IMR-90 (cell line): ENCODE measurements around the gene PLEKHO2. TPM values are rescaled to one million over a fixed set of nuclear protein-coding genes. Genes with fewer than 3 reads are reported as not detected.

Source experiments
- ATAC-seq: fragments of 200-7000 bp; cut with Tn5 transposase; 2 replicates; pipeline ENCODE4 v1.9.1; 2020; ENCODE audit warnings: low read depth, mild to moderate bottlenecking, moderate library complexity
- BruUV-seq: library from RNA; stranded (reverse); fragments of 400-500 nt; replicated peaks from 2 replicates; lab custom pipeline; 2021; lab: Mats Ljungman, UMichigan
- CTCF ChIA-PET: fragments of 300-600 bp; formaldehyde crosslinking; extraction: SDS; loops from one replicate; lab custom pipeline; 2021; ENCODE audit warnings: antibody characterized with exemption; lab: Yijun Ruan, JAX
- POLR2A ChIA-PET: fragments of 300-600 bp; sonication (Branson Sonifier 250); formaldehyde crosslinking; loops from one replicate; lab custom pipeline; 2022; ENCODE audit warnings: antibody characterized with exemption; ENCODE audit not compliant: unreplicated experiment; lab: Charles Lee
- DNase-seq: peaks from one replicate; pipeline ENCODE4 v3.0.0; 2013
- H2AFZ ChIP-seq: replicated peaks from 2 replicates; pipeline ENCODE3; 2013; ENCODE audit warnings: low read length, mild to moderate bottlenecking; ENCODE audit not compliant: poor library complexity
- H2AK5ac ChIP-seq: 2 replicates; pipeline ENCODE4 v1.6.1; 2013; ENCODE audit warnings: low read depth, low read length, inconsistent platforms
- H2AK9ac ChIP-seq: replicated peaks from 2 replicates; pipeline ENCODE3; 2013; ENCODE audit warnings: mild to moderate bottlenecking, low read depth, low read length, moderate library complexity; ENCODE audit not compliant: poor library complexity
- H2BK120ac ChIP-seq: 2 replicates; pipeline ENCODE4 v1.6.1; 2013; ENCODE audit warnings: low read depth, low read length, inconsistent platforms
- H2BK15ac ChIP-seq: 3 replicates; pipeline ENCODE4 v1.6.1; 2013; ENCODE audit warnings: low read depth, low read length, inconsistent platforms
- H2BK20ac ChIP-seq: 2 replicates; pipeline ENCODE4 v1.6.1; 2013; ENCODE audit warnings: low read depth, mild to moderate bottlenecking, inconsistent platforms, low read length, moderate library complexity
- H2BK5ac ChIP-seq: 2 replicates; pipeline ENCODE4 v1.6.1; 2013; ENCODE audit warnings: mild to moderate bottlenecking, low read depth, low read length, inconsistent platforms; ENCODE audit not compliant: poor library complexity, severe bottlenecking
- H3K14ac ChIP-seq: replicated peaks from 2 replicates; pipeline ENCODE4 v1.6.1; 2013; ENCODE audit warnings: low read depth, low read length, inconsistent platforms
- H3K18ac ChIP-seq: 2 replicates; pipeline ENCODE4 v1.6.1; 2013; ENCODE audit warnings: low read depth, low read length, control low read depth
- H3K23ac ChIP-seq: 2 replicates; pipeline ENCODE4 v1.6.1; 2013; ENCODE audit warnings: low read depth, low read length, inconsistent platforms
- H3K27ac ChIP-seq: 2 replicates; pipeline ENCODE4 v1.5.1; 2013; ENCODE audit warnings: mild to moderate bottlenecking, control low read depth, low read length; ENCODE audit not compliant: insufficient read depth
- H3K27me3 ChIP-seq: 2 replicates; pipeline ENCODE4 v1.6.1; 2013; ENCODE audit warnings: low read length; ENCODE audit not compliant: control insufficient read depth, insufficient read depth
- H3K36me3 ChIP-seq: 2 replicates; pipeline ENCODE4 v1.6.1; 2013; ENCODE audit warnings: low read length, mixed read lengths; ENCODE audit not compliant: control insufficient read depth, insufficient read depth
- H3K4ac ChIP-seq: 2 replicates; pipeline ENCODE4 v1.6.1; 2013; ENCODE audit warnings: low read depth, low read length, inconsistent platforms
- H3K4me1 ChIP-seq: 2 replicates; pipeline ENCODE4 v1.6.1; 2013; ENCODE audit warnings: low read length, mixed read lengths; ENCODE audit not compliant: control insufficient read depth, insufficient read depth
- H3K4me2 ChIP-seq: 2 replicates; pipeline ENCODE4 v1.6.1; 2013; ENCODE audit warnings: low read depth, mild to moderate bottlenecking, control low read depth, low read length, moderate library complexity
- H3K4me3 ChIP-seq: 2 replicates; pipeline ENCODE4 v1.5.1; 2013; ENCODE audit warnings: low read depth, mild to moderate bottlenecking, control low read depth, low read length, moderate library complexity; ENCODE audit not compliant: insufficient read depth
- H3K56ac ChIP-seq: 2 replicates; pipeline ENCODE4 v1.6.1; 2013; ENCODE audit warnings: low read length, inconsistent platforms; ENCODE audit not compliant: insufficient read depth; ENCODE audit errors: extremely low read depth
- H3K79me1 ChIP-seq, 2 experiments: 2 replicates each; pipeline ENCODE4 v1.6.1; 2013; ENCODE audit warnings: low read length in 2 of 2, inconsistent platforms in 1 of 2, low read depth in 1 of 2
- H3K9ac ChIP-seq: 2 replicates; pipeline ENCODE4 v1.6.1; 2013; ENCODE audit warnings: low read depth, low read length, control low read depth
- H3K9me1 ChIP-seq: 2 replicates; pipeline ENCODE4 v1.6.1; 2013; ENCODE audit warnings: low read length, inconsistent platforms; ENCODE audit not compliant: insufficient read depth
- H3K9me3 ChIP-seq: 2 replicates; pipeline ENCODE4 v1.6.1; 2013; ENCODE audit warnings: low read length; ENCODE audit not compliant: control insufficient read depth, insufficient read depth
- H4K20me1 ChIP-seq: 2 replicates; pipeline ENCODE4 v1.6.1; 2013; ENCODE audit warnings: low read length, inconsistent platforms; ENCODE audit not compliant: insufficient read depth
- H4K5ac ChIP-seq: 2 replicates; pipeline ENCODE4 v1.6.1; 2013; ENCODE audit warnings: mild to moderate bottlenecking, low read depth, low read length, control low read depth
- H4K8ac ChIP-seq, 2 experiments: 2 replicates each; pipeline ENCODE4 v1.6.1; 2013; ENCODE audit warnings: low read depth in 2 of 2, low read length in 2 of 2, control low read depth in 1 of 2, inconsistent platforms in 1 of 2
- H4K91ac ChIP-seq: 2 replicates; pipeline ENCODE4 v1.6.1; 2013; ENCODE audit warnings: low read depth, low read length, inconsistent platforms; ENCODE audit not compliant: insufficient read depth
- CEBPB ChIP-seq: IDR thresholded peaks from 2 replicates; pipeline ENCODE4 v1.6.1; 2012; ENCODE audit warnings: low read depth, low read length, improper control_type of control experiment
- CHD1 ChIP-seq: IDR thresholded peaks from 2 replicates; pipeline ENCODE4 v1.6.1; 2012; ENCODE audit warnings: low read depth, low read length, improper control_type of control experiment
- MAFK ChIP-seq: IDR thresholded peaks from 2 replicates; pipeline ENCODE4 v1.6.1; 2012; ENCODE audit warnings: low read depth, low read length, improper control_type of control experiment
- NFE2L2 ChIP-seq: fragments of 150-350 bp; IDR thresholded peaks from 2 replicates; pipeline ENCODE4 v1.6.1; 2016; ENCODE audit warnings: low read depth, mild to moderate bottlenecking, low read length
- RAD21 ChIP-seq: IDR thresholded peaks from 2 replicates; pipeline ENCODE4 v1.6.1; 2012; ENCODE audit warnings: low read length, improper control_type of control experiment
- RFX5 ChIP-seq: IDR thresholded peaks from 2 replicates; pipeline ENCODE4 v1.8.0; 2012; ENCODE audit warnings: low read depth, mild to moderate bottlenecking, low read length, moderate library complexity
- SMC3 ChIP-seq: fragments of 150-350 bp; IDR thresholded peaks from 2 replicates; pipeline ENCODE4 v1.6.1; 2016; ENCODE audit warnings: low read depth, mild to moderate bottlenecking, antibody characterized with exemption, low read length, moderate library complexity
- WGBS, 2 experiments: methylation state at CpG; one replicate each; pipeline versions ENCODE4 v1.1.5 to v1.1.7; 2013; ENCODE audit warnings: missing lambda C conversion rate in 2 of 2; ENCODE audit not compliant: insufficient read length in 1 of 2; ENCODE audit errors: extremely low coverage in 2 of 2; 5-methylcytosine and 5-hydroxymethylcytosine counted together
- dilution Hi-C: fragments of 300-500 bp; cut with HindIII; formaldehyde crosslinking; loops from one replicate; pipeline ENCODE4 v1.14.3; 2018; ENCODE audit warnings: low sequenced_read_pairs; ENCODE audit not compliant: unreplicated experiment
- in situ Hi-C: fragments of 300-500 bp; cut with MboI; formaldehyde crosslinking; loops from 3 replicates; pipeline ENCODE4 v1.14.3; 2019; ENCODE audit warnings: low sequenced_read_pairs, inconsistent platforms, mixed read lengths
- intact Hi-C: fragments of 100-400 bp; cut with micrococcal nuclease; formaldehyde crosslinking; loops from 2 replicates; pipeline ENCODE4 v1.10.0; 2022
- polyA plus RNA-seq, 3 experiments: library from polyadenylated mRNA; depleted of rRNA; stranded (reverse); fragments of >200 nt; gene quantifications; 2 replicates each; pipeline ENCODE4 v1.2.3, GENCODE V29; 2012; ENCODE audit warnings: low replicate concordance in 1 of 3
- total RNA-seq: library from RNA; depleted of rRNA; stranded (reverse); fragments of >200 nt; gene quantifications from 2 replicates; pipeline ENCODE4 v1.2.3, GENCODE V29; 2012

The PLEKHO2 gene
- total and polyA plus RNA-seq, 2 of the 4 experiments (the other 2 are of a cell fraction): 19.0 to 22.5 TPM

GRCh38 chr15:64807751-64808222 lies 33.9 kb upstream of the PLEKHO2 start:
- DNase-seq (no peak), ATAC-seq (no peak)
- H3K14ac ChIP-seq: no peak overlapping the region
- H3K9me1 ChIP-seq: no peaks in the 10 kb centered on the region
- H3K4me3 ChIP-seq: no peak overlapping the region
- H4K91ac ChIP-seq: no peak overlapping the region
- POLR2A ChIA-PET: no interaction called here
- no peaks in the 10 kb centered on the region for H3K9me3 ChIP-seq
- in situ Hi-C loops (no loop called here), dilution Hi-C loops (no loop called here), intact Hi-C loops (no loop called here)
- H2AK9ac ChIP-seq: no peak overlapping the region
- no peaks in the 10 kb centered on the region for H4K20me1 ChIP-seq
- no peak overlapping the region for H3K9ac ChIP-seq
- H3K56ac ChIP-seq: no peak overlapping the region
- no peak overlapping the region for H3K4me2 ChIP-seq
- no peak overlapping the region for H3K18ac ChIP-seq
- H3K23ac ChIP-seq: no peak overlapping the region
- H3K4ac ChIP-seq: no peak overlapping the region
- no peaks in the 10 kb centered on the region for H3K36me3 ChIP-seq
- H2BK20ac ChIP-seq: no peak overlapping the region
- no peak overlapping the region for H2BK120ac ChIP-seq
- H2AK5ac ChIP-seq: no peak overlapping the region
- no peak overlapping the region for H4K5ac ChIP-seq
- no CpG with 5 or more reads among the region's 6 CpGs for WGBS, 2 experiments
- CTCF ChIA-PET: no interaction called here
- no peak overlapping the region for H2AFZ ChIP-seq
- H3K27ac ChIP-seq: no peak overlapping the region
- H3K27me3 ChIP-seq: no peaks in the 10 kb centered on the region; the same call in 1 of the 2 replicates
- H4K8ac ChIP-seq: no peak overlapping the region
- no peak overlapping the region for H2BK15ac ChIP-seq
- no peaks in the 10 kb centered on the region for H3K79me1 ChIP-seq
- no TSS peak for BruUV-seq
- TF ChIP-seq SMC3 (no peak), NFE2L2 (no peak), CHD1 (no peak), CEBPB (no peak), RFX5 (no peak), MAFK (no peak), RAD21 (no peak)
- H3K4me1 ChIP-seq: no peaks in the 10 kb centered on the region
- no peak overlapping the region for H2BK5ac ChIP-seq
